ENCODE results near the gene EHMT2. TPM values are rescaled to one million over a fixed set of nuclear protein-coding genes. Genes with fewer than 3 reads are reported as not detected.
A peak's percentile ranks its signal among the peaks of the same experiment; 100 is the strongest.

The EHMT2 gene
- total and polyA plus RNA-seq, 2 of the 13 experiments (the other 11 are each of a cell fraction or from before 2014, with no cell fraction given): 55.2 to 69.2 TPM

DNA sequence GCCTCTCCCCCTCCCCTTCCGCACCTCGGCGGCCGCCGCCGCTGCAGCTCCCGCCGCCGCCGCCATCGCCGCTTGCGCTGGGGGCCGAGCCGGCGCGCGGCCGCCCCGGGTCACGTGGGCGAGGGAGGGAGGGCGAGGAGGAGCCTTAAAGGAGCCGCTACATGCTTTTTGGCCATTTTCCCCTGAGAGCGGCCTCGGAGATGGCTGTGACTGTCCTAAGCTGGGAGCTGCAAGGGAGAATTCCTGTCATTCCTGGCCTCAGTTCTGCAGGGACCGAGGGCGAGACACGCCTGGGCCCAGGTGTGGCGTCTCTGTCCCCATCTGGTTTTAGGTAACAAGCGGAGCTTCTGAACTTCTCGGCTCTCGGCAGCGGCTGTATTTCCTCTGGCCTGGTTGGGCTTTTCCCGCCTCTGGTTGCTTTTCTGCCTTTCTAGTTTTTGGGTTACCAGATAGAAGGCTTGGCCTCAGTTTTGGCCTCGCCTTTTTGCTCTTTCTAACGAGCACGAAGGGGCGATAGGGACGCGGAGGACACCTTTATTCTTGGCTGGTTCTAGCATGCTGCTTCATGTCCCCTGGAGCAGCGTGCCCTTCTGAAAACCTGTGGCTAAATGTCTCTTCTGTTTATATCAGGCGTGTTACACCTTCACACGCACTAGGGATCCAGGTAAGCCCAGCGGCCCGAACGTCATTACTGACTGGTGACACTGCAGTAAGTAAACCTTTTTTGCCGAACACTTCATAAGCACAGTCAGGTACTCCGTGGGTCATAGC, at the start of gene EHMT2 (continued):
- TF ChIP-seq GFI1 (CRISPR knock-in tag; IDR thresholded peaks at IDR 0.05; ENCODE audit: borderline replicate concordance) (no peak), FOSL2 (CRISPR knock-in tag; IDR thresholded peaks at IDR 0.05) (0 out of 2 replicates have a peak, but pooled peaks have one; percentile 1), ZNF572 (CRISPR knock-in tag; IDR thresholded peaks at IDR 0.05) (peak; percentile 90), ATF7 (IDR thresholded peaks at IDR 0.05) (no peak), ATF7 (CRISPR knock-in tag; IDR thresholded peaks at IDR 0.05) (no peak), GTF2F1 (IDR thresholded peaks at IDR 0.05; ENCODE audit: low read length) (no peak), ZNF333 (CRISPR knock-in tag; IDR thresholded peaks at IDR 0.05; ENCODE audit: borderline replicate concordance) (peak; percentile 75; the same call in 1 of the 2 replicates), ZFP36 (IDR thresholded peaks at IDR 0.05; ENCODE audit: borderline replicate concordance, low read depth, low read length, partially characterized antibody) (no peak), MAZ (IDR thresholded peaks at IDR 0.05; ENCODE audit: borderline replicate concordance, low read depth, low read length) (peak; percentile 98), MAZ (CRISPR knock-in tag; IDR thresholded peaks at IDR 0.05; ENCODE audit: low read depth) (peak; percentile 99), ZNF703 (CRISPR knock-in tag; IDR thresholded peaks at IDR 0.05; ENCODE audit: borderline replicate concordance) (no peak), JUND (CRISPR knock-in tag; IDR thresholded peaks at IDR 0.05) (0 out of 2 replicates have a peak, but pooled peaks have one; percentile 14), ZNF335 (CRISPR knock-in tag; IDR thresholded peaks at IDR 0.05) (no peak), NFRKB (IDR thresholded peaks at IDR 0.05) (no peak), SATB2 (CRISPR knock-in tag; IDR thresholded peaks at IDR 0.05) (0 out of 2 replicates have a peak, but pooled peaks have one; percentile 1), CHD4 (IDR thresholded peaks at IDR 0.05; ENCODE audit: borderline replicate concordance, low read length) (no peak), REPIN1 (CRISPR knock-in tag; IDR thresholded peaks at IDR 0.05; ENCODE audit: borderline replicate concordance, low read depth) (no peak)
- TF ChIP-seq, protein P1, sequence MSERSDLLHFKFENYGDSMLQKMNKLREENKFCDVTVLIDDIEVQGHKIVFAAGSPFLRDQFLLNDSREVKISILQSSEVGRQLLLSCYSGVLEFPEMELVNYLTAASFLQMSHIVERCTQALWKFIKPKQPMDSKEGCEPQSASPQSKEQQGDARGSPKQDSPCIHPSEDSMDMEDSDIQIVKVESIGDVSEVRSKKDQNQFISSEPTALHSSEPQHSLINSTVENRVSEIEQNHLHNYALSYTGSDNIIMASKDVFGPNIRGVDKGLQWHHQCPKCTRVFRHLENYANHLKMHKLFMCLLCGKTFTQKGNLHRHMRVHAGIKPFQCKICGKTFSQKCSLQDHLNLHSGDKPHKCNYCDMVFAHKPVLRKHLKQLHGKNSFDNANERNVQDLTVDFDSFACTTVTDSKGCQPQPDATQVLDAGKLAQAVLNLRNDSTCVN (CRISPR knock-in tag; IDR thresholded peaks at IDR 0.05; ENCODE audit: borderline replicate concordance): no peak; the same call in 1 of the 2 replicates
- TF ChIP-seq, protein P2, sequence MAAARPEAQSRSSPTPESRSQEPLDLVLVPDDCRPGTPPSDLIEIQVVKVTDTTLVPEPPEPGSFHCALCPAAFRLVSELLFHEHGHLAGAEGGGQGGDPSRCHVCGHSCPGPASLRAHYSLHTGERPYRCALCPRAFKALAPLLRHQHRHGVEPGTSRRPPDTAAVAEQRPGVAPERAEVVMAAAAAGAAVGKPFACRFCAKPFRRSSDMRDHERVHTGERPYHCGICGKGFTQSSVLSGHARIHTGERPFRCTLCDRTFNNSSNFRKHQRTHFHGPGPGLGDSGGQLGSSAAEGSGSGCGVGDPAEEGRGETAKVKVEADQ (CRISPR knock-in tag; IDR thresholded peaks at IDR 0.05; ENCODE audit: borderline replicate concordance): no peak
- TF ChIP-seq, protein P3, sequence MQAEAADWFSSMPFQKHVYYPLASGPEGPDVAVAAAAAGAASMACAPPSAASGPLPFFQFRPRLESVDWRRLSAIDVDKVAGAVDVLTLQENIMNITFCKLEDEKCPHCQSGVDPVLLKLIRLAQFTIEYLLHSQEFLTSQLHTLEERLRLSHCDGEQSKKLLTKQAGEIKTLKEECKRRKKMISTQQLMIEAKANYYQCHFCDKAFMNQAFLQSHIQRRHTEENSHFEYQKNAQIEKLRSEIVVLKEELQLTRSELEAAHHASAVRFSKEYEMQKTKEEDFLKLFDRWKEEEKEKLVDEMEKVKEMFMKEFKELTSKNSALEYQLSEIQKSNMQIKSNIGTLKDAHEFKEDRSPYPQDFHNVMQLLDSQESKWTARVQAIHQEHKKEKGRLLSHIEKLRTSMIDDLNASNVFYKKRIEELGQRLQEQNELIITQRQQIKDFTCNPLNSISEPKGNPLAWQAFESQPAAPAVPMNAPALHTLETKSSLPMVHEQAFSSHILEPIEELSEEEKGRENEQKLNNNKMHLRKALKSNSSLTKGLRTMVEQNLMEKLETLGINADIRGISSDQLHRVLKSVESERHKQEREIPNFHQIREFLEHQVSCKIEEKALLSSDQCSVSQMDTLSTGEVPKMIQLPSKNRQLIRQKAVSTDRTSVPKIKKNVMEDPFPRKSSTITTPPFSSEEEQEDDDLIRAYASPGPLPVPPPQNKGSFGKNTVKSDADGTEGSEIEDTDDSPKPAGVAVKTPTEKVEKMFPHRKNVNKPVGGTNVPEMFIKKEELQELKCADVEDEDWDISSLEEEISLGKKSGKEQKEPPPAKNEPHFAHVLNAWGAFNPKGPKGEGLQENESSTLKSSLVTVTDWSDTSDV (CRISPR knock-in tag; IDR thresholded peaks at IDR 0.05): no peak; the same call in 1 of the 2 replicates
- TF ChIP-seq, protein P4, sequence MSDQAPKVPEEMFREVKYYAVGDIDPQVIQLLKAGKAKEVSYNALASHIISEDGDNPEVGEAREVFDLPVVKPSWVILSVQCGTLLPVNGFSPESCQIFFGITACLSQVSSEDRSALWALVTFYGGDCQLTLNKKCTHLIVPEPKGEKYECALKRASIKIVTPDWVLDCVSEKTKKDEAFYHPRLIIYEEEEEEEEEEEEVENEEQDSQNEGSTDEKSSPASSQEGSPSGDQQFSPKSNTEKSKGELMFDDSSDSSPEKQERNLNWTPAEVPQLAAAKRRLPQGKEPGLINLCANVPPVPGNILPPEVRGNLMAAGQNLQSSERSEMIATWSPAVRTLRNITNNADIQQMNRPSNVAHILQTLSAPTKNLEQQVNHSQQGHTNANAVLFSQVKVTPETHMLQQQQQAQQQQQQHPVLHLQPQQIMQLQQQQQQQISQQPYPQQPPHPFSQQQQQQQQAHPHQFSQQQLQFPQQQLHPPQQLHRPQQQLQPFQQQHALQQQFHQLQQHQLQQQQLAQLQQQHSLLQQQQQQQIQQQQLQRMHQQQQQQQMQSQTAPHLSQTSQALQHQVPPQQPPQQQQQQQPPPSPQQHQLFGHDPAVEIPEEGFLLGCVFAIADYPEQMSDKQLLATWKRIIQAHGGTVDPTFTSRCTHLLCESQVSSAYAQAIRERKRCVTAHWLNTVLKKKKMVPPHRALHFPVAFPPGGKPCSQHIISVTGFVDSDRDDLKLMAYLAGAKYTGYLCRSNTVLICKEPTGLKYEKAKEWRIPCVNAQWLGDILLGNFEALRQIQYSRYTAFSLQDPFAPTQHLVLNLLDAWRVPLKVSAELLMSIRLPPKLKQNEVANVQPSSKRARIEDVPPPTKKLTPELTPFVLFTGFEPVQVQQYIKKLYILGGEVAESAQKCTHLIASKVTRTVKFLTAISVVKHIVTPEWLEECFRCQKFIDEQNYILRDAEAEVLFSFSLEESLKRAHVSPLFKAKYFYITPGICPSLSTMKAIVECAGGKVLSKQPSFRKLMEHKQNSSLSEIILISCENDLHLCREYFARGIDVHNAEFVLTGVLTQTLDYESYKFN (CRISPR knock-in tag; conservative IDR thresholded peaks at IDR 0.05): no peak; the same call in 1 of the 2 replicates

Data from HepG2 (cell line).